H9 (cell line): ENCODE data around the gene ATPAF2. TPM values are rescaled to one million over a fixed set of nuclear protein-coding genes. Genes with fewer than 3 reads are reported as not detected.

Experiments
- DNase-seq: peaks from one replicate; pipeline ENCODE4 v3.0.0-alpha.2; 2017
- H2AFZ ChIP-seq: one replicate; pipeline ENCODE4 v1.6.1; 2013; ENCODE audit warnings: mild to moderate bottlenecking, low read length, control low read depth, moderate library complexity
- H2AK5ac ChIP-seq: 2 replicates; pipeline ENCODE4 v1.6.1; 2013; ENCODE audit warnings: low read length, control low read depth, mixed read lengths; ENCODE audit not compliant: insufficient read length
- H2BK120ac ChIP-seq: one replicate; pipeline ENCODE4 v1.6.1; 2013; ENCODE audit warnings: low read depth, mild to moderate bottlenecking, low read length, control low read depth, inconsistent platforms; ENCODE audit not compliant: poor library complexity, severe bottlenecking
- H2BK12ac ChIP-seq: 2 replicates; pipeline ENCODE4 v1.6.1; 2013; ENCODE audit warnings: low read length, control low read depth, mixed read lengths, low read depth; ENCODE audit not compliant: insufficient read length
- H2BK15ac ChIP-seq: 2 replicates; pipeline ENCODE4 v1.6.1; 2013; ENCODE audit warnings: low read depth, low read length, control low read depth
- H2BK20ac ChIP-seq: one replicate; pipeline ENCODE4 v1.6.1; 2013; ENCODE audit warnings: low read depth, mild to moderate bottlenecking, low read length, control low read depth, inconsistent platforms; ENCODE audit not compliant: poor library complexity, severe bottlenecking
- H2BK5ac ChIP-seq: 2 replicates; pipeline ENCODE4 v1.6.1; 2013; ENCODE audit warnings: low read length, control low read depth, mixed read lengths; ENCODE audit not compliant: insufficient read length
- H3K14ac ChIP-seq: 2 replicates; pipeline ENCODE4 v1.6.1; 2013; ENCODE audit warnings: low read length, control low read depth; ENCODE audit not compliant: insufficient read depth
- H3K18ac ChIP-seq: 2 replicates; pipeline ENCODE4 v1.6.1; 2013; ENCODE audit warnings: low read depth, mild to moderate bottlenecking, mixed read lengths, low read length, control low read depth; ENCODE audit not compliant: insufficient read length
- H3K23ac ChIP-seq: 2 replicates; pipeline ENCODE4 v1.6.1; 2013; ENCODE audit warnings: low read length, control low read depth, mixed read lengths, low read depth; ENCODE audit not compliant: insufficient read length
- H3K23me2 ChIP-seq: 2 replicates; pipeline ENCODE4 v1.6.1; 2013; ENCODE audit warnings: low read depth, mild to moderate bottlenecking, mixed read lengths, low read length, control low read depth; ENCODE audit not compliant: insufficient read length, poor library complexity, severe bottlenecking
- H3K27ac ChIP-seq: 2 replicates; pipeline ENCODE4 v1.5.1; 2013; ENCODE audit warnings: low read length, control low read depth, mixed read lengths, low read depth; ENCODE audit not compliant: insufficient read length
- H3K27me3 ChIP-seq: 2 replicates; pipeline ENCODE4 v1.6.1; 2013; ENCODE audit warnings: low read length, control low read depth, inconsistent platforms; ENCODE audit not compliant: insufficient read depth
- H3K4ac ChIP-seq: 2 replicates; pipeline ENCODE4 v1.6.1; 2013; ENCODE audit warnings: low read depth, mild to moderate bottlenecking, control low read depth, inconsistent platforms, low read length, moderate library complexity
- H3K4me1 ChIP-seq: 2 replicates; pipeline ENCODE4 v1.6.1; 2013; ENCODE audit warnings: low read length, control low read depth, inconsistent platforms; ENCODE audit not compliant: insufficient read depth
- H3K4me2 ChIP-seq: 2 replicates; pipeline ENCODE4 v1.6.1; 2013; ENCODE audit warnings: low read length, control low read depth, mixed read lengths; ENCODE audit not compliant: insufficient read length, insufficient read depth
- H3K56ac ChIP-seq: 2 replicates; pipeline ENCODE4 v1.6.1; 2013; ENCODE audit warnings: low read depth, mild to moderate bottlenecking, mixed read lengths, low read length, control low read depth; ENCODE audit not compliant: insufficient read length
- H3K79me1 ChIP-seq: 2 replicates; pipeline ENCODE4 v1.6.1; 2013; ENCODE audit warnings: low read depth, mild to moderate bottlenecking, moderate library complexity, low read length, control low read depth, inconsistent platforms; ENCODE audit not compliant: insufficient read depth, poor library complexity, severe bottlenecking
- H3K79me2 ChIP-seq: 2 replicates; pipeline ENCODE4 v1.6.1; 2013; ENCODE audit warnings: low read length, control low read depth, inconsistent platforms; ENCODE audit not compliant: insufficient read depth
- H3K9ac ChIP-seq: 2 replicates; pipeline ENCODE4 v1.6.1; 2013; ENCODE audit warnings: low read length, control low read depth, mixed read lengths; ENCODE audit not compliant: insufficient read length; ENCODE audit errors: extremely low read depth
- H3K9me3 ChIP-seq: one replicate; pipeline ENCODE4 v1.6.1; 2013; ENCODE audit warnings: low read depth, low read length, inconsistent platforms; ENCODE audit not compliant: control insufficient read depth
- H3T11ph ChIP-seq: one replicate; pipeline ENCODE4 v1.6.1; 2013; ENCODE audit warnings: mild to moderate bottlenecking, low read length, control low read depth, inconsistent platforms
- H4K20me1 ChIP-seq: one replicate; pipeline ENCODE4 v1.6.1; 2013; ENCODE audit not compliant: control insufficient read depth, insufficient read length, insufficient read depth
- H4K5ac ChIP-seq: 2 replicates; pipeline ENCODE4 v1.6.1; 2013; ENCODE audit warnings: low read depth, mild to moderate bottlenecking, mixed read lengths, low read length, control low read depth; ENCODE audit not compliant: insufficient read length
- H4K8ac ChIP-seq: replicated peaks from 2 replicates; pipeline ENCODE4 v1.6.1; 2013; ENCODE audit warnings: low read length, control low read depth, mixed read lengths, low read depth; ENCODE audit not compliant: insufficient read length
- H4K91ac ChIP-seq: 2 replicates; pipeline ENCODE4 v1.6.1; 2013; ENCODE audit warnings: low read depth, mild to moderate bottlenecking, moderate library complexity, mixed read lengths, low read length, control low read depth; ENCODE audit not compliant: insufficient read length
- H3K27ac Mint-ChIP-seq, 3 experiments: 2 replicates in 2 of 3; 3 replicates in 1 of 3; pipeline ENCODE4 v1.8.0; 2020 to 2021; ENCODE audit warnings: mixed read lengths in 3 of 3, mild to moderate bottlenecking in 1 of 3, moderate library complexity in 1 of 3
- H3K27me3 Mint-ChIP-seq: 2 replicates; pipeline ENCODE4 v1.8.0; 2021; ENCODE audit warnings: low read depth, mild to moderate bottlenecking, moderate library complexity, mixed read lengths
- H3K36me3 Mint-ChIP-seq, 3 experiments: 2 replicates in 2 of 3; 3 replicates in 1 of 3; pipeline ENCODE4 v1.8.0; 2020 to 2021; ENCODE audit warnings: low read depth in 3 of 3, mixed read lengths in 3 of 3; ENCODE audit not compliant: insufficient read depth in 1 of 3
- H3K4me1 Mint-ChIP-seq, 2 experiments: 2 replicates each; pipeline ENCODE4 v1.8.0; 2020; ENCODE audit warnings: mixed read lengths in 2 of 2
- H3K4me3 Mint-ChIP-seq, 2 experiments: 2 replicates in 1 of 2; 3 replicates in 1 of 2; pipeline ENCODE4 v1.8.0; 2020 to 2021; ENCODE audit warnings: mild to moderate bottlenecking in 2 of 2, mixed read lengths in 2 of 2, moderate library complexity in 1 of 2
- H3K9me3 Mint-ChIP-seq, 2 experiments: 2 replicates in 1 of 2; 3 replicates in 1 of 2; pipeline ENCODE4 v1.8.0; 2020; ENCODE audit warnings: mild to moderate bottlenecking in 2 of 2, mixed read lengths in 2 of 2, moderate library complexity in 1 of 2
- WGBS: extraction: QIAGEN DNeasy Blood & Tissue Kit; methylation state at CpG from one replicate; pipeline ENCODE4 v1.1.7; 2013; ENCODE audit warnings: missing lambda C conversion rate, low lambda C conversion rate, mixed read lengths; ENCODE audit not compliant: insufficient read length; ENCODE audit errors: extremely low coverage; 5-methylcytosine and 5-hydroxymethylcytosine counted together
- total RNA-seq: library from RNA; stranded (reverse); gene quantifications from 2 replicates; pipeline ENCODE4 v1.2.1, GENCODE V29; 2021
- TF ChIP-seq, protein P1 (sequence below): fragments of 200-600 bp; sonication (generic); conservative IDR thresholded peaks from 3 replicates; pipeline ENCODE4 v1.8.0; 2021; ENCODE audit warnings: antibody characterized with exemption, mild to moderate bottlenecking

ATPAF2 gene
- total RNA-seq, 1 experiment from 2014 or later = 21.4 TPM

DNA sequence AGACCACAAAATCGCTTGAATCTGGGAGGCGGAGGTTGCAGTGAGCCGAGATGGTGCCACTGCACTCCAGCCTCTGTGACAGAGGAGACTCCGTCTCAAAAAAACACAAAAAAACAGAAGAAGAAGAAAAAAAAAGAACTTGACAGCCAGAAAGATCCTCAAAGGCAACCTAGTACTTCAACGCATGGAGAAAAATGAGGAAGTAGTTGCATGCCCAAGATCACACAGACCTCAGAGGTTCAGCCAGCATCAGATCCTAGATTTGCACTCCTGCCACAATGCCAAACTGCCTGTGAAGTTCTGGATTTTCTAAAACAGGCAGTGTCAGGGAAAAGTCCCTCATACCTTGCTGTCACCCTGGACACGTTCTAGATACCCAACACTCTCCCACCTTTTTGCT is 1.5 kb downstream of the ATPAF2 start:
- Histone ChIP-seq H3K23me2 (peaks cover 12% of the 10 kb centered on the region), H2AFZ (no peak overlapping the region), H3K79me1 (no peaks in the 10 kb centered on the region), H4K91ac (no peak overlapping the region), H3K56ac (no peak overlapping the region), H2BK120ac (no peak overlapping the region), H3K27ac (no peak overlapping the region), H3K9me3 (no peaks in the 10 kb centered on the region), H3T11ph (no peak overlapping the region), H3K4ac (no peak overlapping the region), H3K14ac (no peak overlapping the region), H4K8ac (no peak overlapping the region), H3K18ac (no peak overlapping the region), H4K20me1 (no peaks in the 10 kb centered on the region), H2AK5ac (no peak overlapping the region), H3K23ac (no peak overlapping the region), H2BK20ac (no peak overlapping the region), H2BK12ac (no peak overlapping the region), H3K4me2 (no peak overlapping the region), H3K9ac (no peak overlapping the region), H4K5ac (no peak overlapping the region), H3K79me2 (no peaks in the 10 kb centered on the region), H2BK5ac (no peak overlapping the region), H3K4me1 (no peaks in the 10 kb centered on the region; the same call in 1 of the 2 replicates), H2BK15ac (no peak overlapping the region), H3K27me3 (no peaks in the 10 kb centered on the region)
- Mint-ChIP-seq H3K9me3 (no peaks in the 10 kb centered on the region; a peak in 2 of 5 replicates), H3K27ac (no peak overlapping the region), H3K36me3 (peaks cover 0 to 2% (median 0%) of the 10 kb centered on the region in 3 experiments; a peak in 1 of 7 replicates), H3K4me3 (peak overlapping the region; percentile 86 to 97), H3K27me3 (peaks cover 4% of the 10 kb centered on the region), H3K4me1 (peaks cover 27 to 29% of the 10 kb centered on the region in 2 experiments)
- no peak for DNase-seq
- no CpG with 5 or more reads among the region's 6 CpGs for WGBS
- TF ChIP-seq, protein P1, sequence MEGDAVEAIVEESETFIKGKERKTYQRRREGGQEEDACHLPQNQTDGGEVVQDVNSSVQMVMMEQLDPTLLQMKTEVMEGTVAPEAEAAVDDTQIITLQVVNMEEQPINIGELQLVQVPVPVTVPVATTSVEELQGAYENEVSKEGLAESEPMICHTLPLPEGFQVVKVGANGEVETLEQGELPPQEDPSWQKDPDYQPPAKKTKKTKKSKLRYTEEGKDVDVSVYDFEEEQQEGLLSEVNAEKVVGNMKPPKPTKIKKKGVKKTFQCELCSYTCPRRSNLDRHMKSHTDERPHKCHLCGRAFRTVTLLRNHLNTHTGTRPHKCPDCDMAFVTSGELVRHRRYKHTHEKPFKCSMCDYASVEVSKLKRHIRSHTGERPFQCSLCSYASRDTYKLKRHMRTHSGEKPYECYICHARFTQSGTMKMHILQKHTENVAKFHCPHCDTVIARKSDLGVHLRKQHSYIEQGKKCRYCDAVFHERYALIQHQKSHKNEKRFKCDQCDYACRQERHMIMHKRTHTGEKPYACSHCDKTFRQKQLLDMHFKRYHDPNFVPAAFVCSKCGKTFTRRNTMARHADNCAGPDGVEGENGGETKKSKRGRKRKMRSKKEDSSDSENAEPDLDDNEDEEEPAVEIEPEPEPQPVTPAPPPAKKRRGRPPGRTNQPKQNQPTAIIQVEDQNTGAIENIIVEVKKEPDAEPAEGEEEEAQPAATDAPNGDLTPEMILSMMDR = no peak
